HS-5 (cell line): ENCODE results near the gene RGS13.

Experiments
- DNase-seq: peaks from one replicate; pipeline ENCODE4 v3.0.0-alpha.2; 2012; ENCODE audit warnings: low read depth

Gene RGS13, protein sequence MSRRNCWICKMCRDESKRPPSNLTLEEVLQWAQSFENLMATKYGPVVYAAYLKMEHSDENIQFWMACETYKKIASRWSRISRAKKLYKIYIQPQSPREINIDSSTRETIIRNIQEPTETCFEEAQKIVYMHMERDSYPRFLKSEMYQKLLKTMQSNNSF

GRCh38 chr1:192635939-192636338 is at the start of gene RGS13:
Gene RGS13 (plus strand): TSS chr1:192636147. CDS start chr1:192644335, 8,188 bp downstream.
- no peak for DNase-seq

DNA sequence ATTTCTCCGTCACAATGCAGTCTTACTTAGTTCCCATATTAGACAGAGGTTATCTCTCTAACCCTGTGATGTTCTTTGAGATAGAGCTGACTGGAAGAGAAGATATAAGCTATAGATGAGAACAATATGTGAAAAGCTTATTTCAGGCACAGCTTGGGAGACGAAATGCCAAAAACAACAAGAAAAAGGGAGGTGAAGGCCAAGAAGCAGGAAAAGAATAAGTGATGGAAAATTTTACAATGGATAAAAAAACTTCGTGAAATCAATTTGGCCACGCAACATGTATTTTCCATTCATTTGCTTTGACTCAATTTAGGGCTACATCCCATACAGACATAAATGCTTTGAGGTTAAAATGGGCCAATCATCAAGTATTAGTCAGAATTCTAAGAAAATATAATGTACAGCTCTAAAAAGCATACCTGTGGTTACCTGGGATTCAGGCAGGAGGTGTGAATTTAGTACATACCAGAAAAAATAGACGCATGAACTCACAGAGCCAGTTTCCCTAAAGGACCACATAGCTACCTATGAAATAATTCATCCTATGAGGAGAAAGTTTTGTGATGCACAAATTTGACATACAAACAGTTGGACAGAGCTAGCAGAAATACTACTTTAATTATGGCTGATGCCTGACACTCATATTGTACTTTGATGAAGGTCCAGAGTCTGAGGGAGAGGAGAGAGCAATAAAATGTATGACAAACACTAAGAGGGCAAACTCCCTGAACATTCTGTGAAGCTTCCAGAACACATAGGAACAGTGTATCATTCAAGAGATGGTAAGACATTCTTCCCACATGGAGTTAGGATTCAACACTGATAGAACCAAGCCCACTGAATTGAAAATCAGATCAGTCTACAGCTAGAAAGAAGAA is 48.3 kb upstream of the RGS13 start:
- no peak for DNase-seq

DNA sequence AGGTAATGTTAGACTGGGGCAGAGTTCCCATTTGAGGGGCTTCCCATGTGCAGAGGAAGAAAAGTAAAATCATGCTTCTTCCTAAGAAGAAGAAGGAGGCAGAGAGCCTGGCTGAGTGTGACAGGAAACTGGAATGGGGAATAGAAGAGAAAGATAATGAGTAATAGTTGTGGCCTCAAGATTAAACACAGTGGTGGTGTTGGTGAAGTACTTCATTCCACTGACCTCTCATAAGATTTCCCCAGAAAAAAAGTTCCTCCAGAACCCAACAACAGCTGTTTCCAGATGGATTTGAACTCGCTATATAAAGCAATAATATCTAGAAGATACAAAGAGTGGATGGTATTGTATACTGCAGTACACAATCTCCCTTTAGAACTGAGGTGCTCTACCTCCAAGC is 47.4 kb upstream of the RGS13 start:
- DNase-seq, result no peak

- DNase-seq, result no peak
These were observed 46.1 kb upstream of the RGS13 start for GRCh38 chr1:192589813-192590212.

DNA sequence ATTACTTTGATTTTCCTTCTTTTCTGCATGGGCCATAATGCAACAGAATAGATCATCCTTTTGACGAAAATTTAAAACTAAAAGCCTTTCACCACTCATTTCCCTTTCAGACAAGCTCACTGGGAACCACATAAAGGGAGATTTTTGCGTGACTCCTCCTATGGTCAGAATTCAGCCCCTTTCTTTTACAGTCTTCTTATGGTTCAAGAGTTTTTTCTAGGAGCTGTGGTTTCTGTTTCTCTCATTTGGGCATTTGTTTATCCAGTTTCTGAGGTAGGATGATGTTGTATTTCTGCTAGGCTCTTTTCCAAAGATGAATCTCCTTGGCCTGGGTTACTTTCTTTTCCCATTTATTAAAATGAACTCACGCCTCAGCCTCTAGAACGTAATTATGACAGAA is 43.4 kb upstream of the RGS13 start:
- DNase-seq, result no peak

- DNase-seq, result no peak
These were observed 42.8 kb upstream of the RGS13 start for GRCh38 chr1:192592981-192593708.

DNA sequence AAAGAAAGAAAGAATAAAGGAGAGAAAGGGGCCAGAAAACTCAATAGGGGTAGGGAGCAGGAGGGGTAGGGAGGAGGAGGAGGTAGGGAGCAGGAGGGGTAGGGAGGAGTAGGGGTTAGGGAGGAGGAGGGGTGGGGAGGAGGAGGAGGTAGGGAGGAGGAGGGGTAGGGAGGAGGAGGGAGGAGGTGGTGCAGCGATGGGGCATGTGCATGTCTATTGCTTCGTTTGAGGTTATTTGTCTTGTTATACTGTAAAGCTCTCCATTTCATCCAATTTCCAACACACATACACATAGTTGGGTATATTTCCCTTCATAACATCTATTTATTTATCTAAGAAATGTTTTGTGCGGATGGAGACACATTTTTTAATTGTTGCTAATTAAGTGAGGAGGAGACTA is 40.6 kb upstream of the RGS13 start:
- DNase-seq, result no peak

DNA sequence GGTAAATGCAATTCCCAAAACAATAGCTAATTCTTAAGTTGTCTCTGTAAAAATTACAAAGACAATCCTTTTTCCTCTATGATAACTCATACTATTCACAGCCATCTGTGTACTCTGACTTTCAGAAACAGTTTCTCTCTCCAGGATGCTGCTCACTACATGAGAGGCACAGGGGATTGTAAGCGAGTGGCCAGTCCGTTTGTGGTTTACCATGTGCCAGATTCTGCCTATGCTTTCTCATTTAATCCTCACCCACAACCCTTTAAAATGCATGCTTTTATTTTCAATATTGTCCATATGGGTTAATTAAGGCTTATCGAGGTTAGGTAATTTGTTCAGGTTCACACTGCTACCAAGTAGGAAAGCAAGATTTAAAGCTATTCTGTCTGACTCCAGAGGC is 37.4 kb upstream of the RGS13 start:
- DNase-seq, result no peak

DNA sequence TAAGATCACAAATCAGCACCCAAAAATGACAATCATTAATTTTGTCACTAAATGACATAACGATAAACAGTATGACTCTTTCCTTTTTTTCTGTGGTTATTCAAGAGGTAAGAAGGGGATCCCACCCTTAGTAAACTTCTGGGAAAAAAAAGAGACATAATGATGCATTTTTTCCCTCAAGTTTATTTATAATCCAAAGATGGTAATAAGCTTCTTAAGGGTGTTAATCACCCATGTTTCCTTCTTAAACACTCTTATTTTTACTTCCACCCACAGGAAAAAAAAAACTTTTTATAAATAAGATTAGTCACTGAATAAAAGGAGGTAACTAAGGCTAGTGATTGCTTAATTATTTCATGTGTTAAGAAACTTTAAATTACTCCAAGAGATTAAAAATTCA is 35.7 kb upstream of the RGS13 start:
- DNase-seq, result no peak

DNA sequence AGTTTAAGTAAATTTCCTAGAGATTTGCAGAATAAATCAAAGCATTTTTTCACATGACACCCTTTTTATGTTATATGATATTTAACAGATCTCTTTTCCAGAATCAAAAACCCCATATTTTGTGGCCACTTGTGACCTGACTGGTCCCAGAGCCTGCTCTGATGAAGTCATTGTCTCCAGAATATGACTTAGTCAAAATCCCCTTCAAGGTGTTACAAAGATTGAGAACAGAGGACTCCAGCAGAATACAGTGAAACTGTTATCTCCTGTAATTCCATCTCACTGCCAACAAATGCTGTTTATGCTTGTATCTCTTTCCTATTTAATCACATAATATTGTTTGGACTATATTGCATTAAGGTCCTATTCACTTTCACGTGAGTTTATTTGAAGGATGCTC is 34.8 kb upstream of the RGS13 start:
- no peak for DNase-seq

DNA sequence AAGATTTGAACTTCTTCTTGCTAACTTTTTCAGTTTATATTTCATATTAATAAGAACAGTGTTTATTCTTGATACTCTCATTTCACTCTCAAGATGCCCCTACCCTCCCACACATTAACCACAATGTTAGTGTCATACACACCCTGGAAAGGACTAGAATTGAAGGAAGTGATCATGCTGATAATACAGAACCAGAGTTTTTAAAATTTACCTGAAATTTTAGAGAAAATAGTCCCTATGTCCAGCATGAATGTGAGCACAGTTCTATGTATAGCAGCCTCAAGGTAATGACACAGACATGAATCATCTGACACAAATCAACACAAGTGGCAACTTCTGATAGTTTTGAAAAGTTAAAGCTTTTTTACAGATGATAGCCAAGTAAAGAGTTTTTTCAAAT is 34.4 kb upstream of the RGS13 start:
- DNase-seq, result no peak

GRCh38 chr1:192602757-192603156 is 33.2 kb upstream of the RGS13 start:
- no peak for DNase-seq

DNA sequence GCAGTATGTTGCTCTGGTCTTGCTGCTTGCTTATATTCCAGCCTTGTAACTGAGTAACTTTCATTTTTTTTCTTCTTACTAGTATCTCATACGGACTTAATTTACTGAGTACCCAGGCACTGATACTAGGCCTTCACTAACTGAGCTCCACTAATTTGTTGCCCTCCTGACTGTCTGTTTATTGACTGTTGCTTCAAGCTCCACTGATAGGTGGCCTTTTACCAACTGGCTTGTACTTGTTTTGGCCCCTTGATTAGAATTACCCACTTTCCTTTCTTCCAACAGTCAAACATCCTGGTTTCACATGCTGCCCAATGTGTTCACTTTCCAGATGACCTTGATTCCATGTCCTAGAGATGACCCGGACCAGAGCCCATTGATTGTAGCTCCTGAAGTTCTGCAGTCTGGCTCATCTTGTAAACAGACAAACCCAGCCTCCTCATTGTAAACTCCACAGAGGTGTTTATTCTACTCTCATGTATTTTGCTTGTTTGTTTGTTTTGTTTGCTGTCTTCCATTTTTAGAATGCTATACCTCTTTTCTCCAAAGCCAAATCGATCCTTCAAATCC is 32.6 kb upstream of the RGS13 start:
- DNase-seq, result no peak

GRCh38 chr1:192604979-192605620 is 30.8 kb upstream of the RGS13 start:
- no peak for DNase-seq

GRCh38 chr1:192608671-192609070 is 27.3 kb upstream of the RGS13 start:
- DNase-seq, result no peak

- no peak for DNase-seq
These were observed 26.6 kb upstream of the RGS13 start for GRCh38 chr1:192609110-192610079.

- no peak for DNase-seq
These were observed 25.6 kb upstream of the RGS13 start for GRCh38 chr1:192610112-192610889.

- no peak for DNase-seq
These were observed 20.9 kb upstream of the RGS13 start for GRCh38 chr1:192615055-192615454.

- no peak for DNase-seq
These were observed 15.8 kb upstream of the RGS13 start for GRCh38 chr1:192620071-192620635.
